WTC11 (cell line): ENCODE results near the gene MOB2. TPM values are rescaled to one million over a fixed set of nuclear protein-coding genes. Genes with fewer than 3 reads are reported as not detected.

Experiments used
- ATAC-seq: fragments of 200-7000 bp; cut with Tn5 transposase; 2 replicates; pipeline ENCODE4 v1.10.0; 2021; ENCODE audit warnings: mild to moderate bottlenecking, moderate library complexity
- CTCF ChIA-PET: fragments of 300-600 bp; sonication (Branson Sonifier 250); formaldehyde crosslinking; loops from one replicate; lab custom pipeline; 2021; ENCODE audit warnings: antibody characterized with exemption; lab: Charles Lee
- POLR2A ChIA-PET: fragments of 350-600 bp; sonication (Branson Sonifier 250); formaldehyde crosslinking; loops from one replicate; lab custom pipeline; 2021; ENCODE audit warnings: antibody characterized with exemption; lab: Charles Lee
- DNase-seq: peaks from one replicate; pipeline ENCODE4 v3.0.0; 2021; ENCODE audit warnings: low spot score
- H3K27ac Mint-ChIP-seq: 2 replicates; pipeline ENCODE4 v1.8.0; 2021; ENCODE audit warnings: mixed read lengths
- H3K27me3 Mint-ChIP-seq: 2 replicates; pipeline ENCODE4 v1.8.0; 2021; ENCODE audit warnings: low read depth, mild to moderate bottlenecking, moderate library complexity, mixed read lengths
- H3K36me3 Mint-ChIP-seq: 2 replicates; pipeline ENCODE4 v1.8.0; 2021; ENCODE audit warnings: mixed read lengths
- H3K4me1 Mint-ChIP-seq: 2 replicates; pipeline ENCODE4 v1.8.0; 2022; ENCODE audit warnings: mixed read lengths
- H3K4me3 Mint-ChIP-seq: 2 replicates; pipeline ENCODE4 v1.8.0; 2021; ENCODE audit warnings: mild to moderate bottlenecking, moderate library complexity, mixed read lengths
- H3K9me3 Mint-ChIP-seq: 2 replicates; pipeline ENCODE4 v1.8.0; 2021; ENCODE audit warnings: mixed read lengths
- AR ChIP-seq: fragments of 250-450 bp; sonication (Bioruptor Pico); IDR thresholded peaks from 2 replicates; pipeline ENCODE4 v1.9.0; 2021; ENCODE audit warnings: mild to moderate bottlenecking
- ARID4B ChIP-seq: sonication (generic); formaldehyde crosslinking; IDR thresholded peaks from 2 replicates; pipeline ENCODE4 v1.8.0; 2023; ENCODE audit warnings: missing genetic modification reagents, mild to moderate bottlenecking, borderline replicate concordance
- ATF1 ChIP-seq: sonication (generic); formaldehyde crosslinking; IDR thresholded peaks from 2 replicates; pipeline ENCODE4 v1.8.1; 2023; ENCODE audit warnings: mild to moderate bottlenecking, moderate library complexity, missing genetic modification reagents
- E2F1 ChIP-seq: sonication (generic); formaldehyde crosslinking; IDR thresholded peaks from 2 replicates; pipeline ENCODE4 v1.8.0; 2022; ENCODE audit warnings: mild to moderate bottlenecking, missing genetic modification reagents
- ELF4 ChIP-seq: sonication (generic); formaldehyde crosslinking; IDR thresholded peaks from 2 replicates; pipeline ENCODE4 v1.8.1; 2022; ENCODE audit warnings: low read depth, mild to moderate bottlenecking, moderate library complexity, missing genetic modification reagents
- GRHL2 ChIP-seq: fragments of 250-450 bp; sonication (Bioruptor Pico); IDR thresholded peaks from 2 replicates; pipeline ENCODE4 v1.8.0; 2022; ENCODE audit warnings: mild to moderate bottlenecking, moderate library complexity; ENCODE audit not compliant: insufficient replicate concordance, severe bottlenecking
- JAZF1 ChIP-seq: fragments of 250-450 bp; sonication (Bioruptor Pico); IDR thresholded peaks from 2 replicates; pipeline ENCODE4 v1.9.0; 2021; ENCODE audit warnings: moderate library complexity, mild to moderate bottlenecking, inconsistent platforms
- NR3C1 ChIP-seq: sonication (generic); formaldehyde crosslinking; conservative IDR thresholded peaks from 2 replicates; pipeline ENCODE4 v1.8.1; 2023; ENCODE audit warnings: low read depth, mild to moderate bottlenecking, missing genetic modification reagents
- PREB ChIP-seq: sonication (generic); formaldehyde crosslinking; IDR thresholded peaks from 2 replicates; pipeline ENCODE4 v1.8.1; 2022; ENCODE audit warnings: mild to moderate bottlenecking, missing genetic modification reagents, moderate library complexity, borderline replicate concordance
- SMAD3 ChIP-seq: sonication (generic); formaldehyde crosslinking; IDR thresholded peaks from 2 replicates; pipeline ENCODE4 v1.8.0; 2022; ENCODE audit warnings: missing genetic modification reagents, mild to moderate bottlenecking, borderline replicate concordance
- TEAD4 ChIP-seq: sonication (generic); formaldehyde crosslinking; IDR thresholded peaks from 2 replicates; pipeline ENCODE4 v1.8.0; 2022; ENCODE audit warnings: mild to moderate bottlenecking, missing genetic modification reagents
- TP53 ChIP-seq: sonication (generic); formaldehyde crosslinking; IDR thresholded peaks from 2 replicates; pipeline ENCODE4 v1.8.1; 2023; ENCODE audit warnings: mild to moderate bottlenecking, missing genetic modification reagents
- ZBTB21 ChIP-seq: sonication (generic); formaldehyde crosslinking; IDR thresholded peaks from 2 replicates; pipeline ENCODE4 v1.8.1; 2023; ENCODE audit warnings: mild to moderate bottlenecking, missing genetic modification reagents, borderline replicate concordance
- ZNF138 ChIP-seq: sonication (generic); formaldehyde crosslinking; conservative IDR thresholded peaks from 2 replicates; pipeline ENCODE4 v1.8.1; 2022; ENCODE audit warnings: mild to moderate bottlenecking, moderate library complexity, missing genetic modification reagents
- ZNF281 ChIP-seq: sonication (generic); formaldehyde crosslinking; IDR thresholded peaks from 2 replicates; pipeline ENCODE4 v1.8.0; 2023; ENCODE audit warnings: mild to moderate bottlenecking, missing genetic modification reagents
- ZNF416 ChIP-seq: fragments of 250-450 bp; sonication (Bioruptor Pico); IDR thresholded peaks from 2 replicates; pipeline ENCODE4 v1.9.0; 2021; ENCODE audit warnings: mild to moderate bottlenecking, inconsistent platforms
- total RNA-seq: library from RNA; stranded (reverse); gene quantifications from 3 replicates; pipeline ENCODE4 v1.2.3, GENCODE V29; 2021
- TF ChIP-seq, protein P1 (sequence below): fragments of 250-450 bp; sonication (Bioruptor Pico); IDR thresholded peaks from 2 replicates; pipeline ENCODE4 v1.9.0; 2021; ENCODE audit warnings: mild to moderate bottlenecking, borderline replicate concordance
- TF ChIP-seq, protein P2 (sequence below): fragments of 250-450 bp; sonication (Bioruptor Pico); IDR thresholded peaks from 2 replicates; pipeline ENCODE4 v1.9.0; 2021; ENCODE audit warnings: mild to moderate bottlenecking

Gene MOB2
- total RNA-seq, 1 experiment from 2014 or later, result 21.7 TPM

DNA sequence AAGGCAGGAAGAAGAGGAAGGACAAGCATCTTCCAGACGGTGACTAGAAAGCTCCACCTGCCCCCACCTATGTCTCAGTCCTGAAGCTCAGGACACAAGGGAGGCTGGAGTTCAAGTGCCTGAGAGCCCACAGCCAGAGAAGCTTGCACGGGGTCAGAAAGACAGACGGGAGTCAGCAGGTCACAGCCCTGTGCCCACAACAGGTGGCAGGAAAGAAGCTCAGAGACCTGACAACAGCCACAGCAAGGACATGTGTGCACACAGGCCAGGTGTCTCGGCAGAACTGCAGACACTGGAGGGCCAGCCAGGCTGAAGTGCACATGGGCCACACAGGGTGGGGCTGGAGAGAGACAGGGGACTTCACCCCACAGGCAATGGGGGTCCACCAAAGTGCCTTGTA lies 37.2 kb upstream of the MOB2 start:
- no peak for DNase-seq
- Mint-ChIP-seq H3K9me3 (no peaks in the 10 kb centered on the region), H3K27ac (no peak overlapping the region), H3K36me3 (no peaks in the 10 kb centered on the region), H3K4me1 (no peaks in the 10 kb centered on the region), H3K4me3 (no peak overlapping the region), H3K27me3 (no peaks in the 10 kb centered on the region)
- TF ChIP-seq ZNF138 (CRISPR knock-in tag) (no peak), AR (CRISPR knock-in tag) (no peak), ZNF416 (no peak), TP53 (CRISPR knock-in tag) (no peak), PREB (CRISPR knock-in tag) (no peak), ELF4 (CRISPR knock-in tag) (no peak), ATF1 (CRISPR knock-in tag) (no peak), ZNF281 (no peak), TEAD4 (CRISPR knock-in tag) (no peak), GRHL2 (CRISPR knock-in tag) (no peak), E2F1 (CRISPR knock-in tag) (no peak)
- TF ChIP-seq, protein P1, sequence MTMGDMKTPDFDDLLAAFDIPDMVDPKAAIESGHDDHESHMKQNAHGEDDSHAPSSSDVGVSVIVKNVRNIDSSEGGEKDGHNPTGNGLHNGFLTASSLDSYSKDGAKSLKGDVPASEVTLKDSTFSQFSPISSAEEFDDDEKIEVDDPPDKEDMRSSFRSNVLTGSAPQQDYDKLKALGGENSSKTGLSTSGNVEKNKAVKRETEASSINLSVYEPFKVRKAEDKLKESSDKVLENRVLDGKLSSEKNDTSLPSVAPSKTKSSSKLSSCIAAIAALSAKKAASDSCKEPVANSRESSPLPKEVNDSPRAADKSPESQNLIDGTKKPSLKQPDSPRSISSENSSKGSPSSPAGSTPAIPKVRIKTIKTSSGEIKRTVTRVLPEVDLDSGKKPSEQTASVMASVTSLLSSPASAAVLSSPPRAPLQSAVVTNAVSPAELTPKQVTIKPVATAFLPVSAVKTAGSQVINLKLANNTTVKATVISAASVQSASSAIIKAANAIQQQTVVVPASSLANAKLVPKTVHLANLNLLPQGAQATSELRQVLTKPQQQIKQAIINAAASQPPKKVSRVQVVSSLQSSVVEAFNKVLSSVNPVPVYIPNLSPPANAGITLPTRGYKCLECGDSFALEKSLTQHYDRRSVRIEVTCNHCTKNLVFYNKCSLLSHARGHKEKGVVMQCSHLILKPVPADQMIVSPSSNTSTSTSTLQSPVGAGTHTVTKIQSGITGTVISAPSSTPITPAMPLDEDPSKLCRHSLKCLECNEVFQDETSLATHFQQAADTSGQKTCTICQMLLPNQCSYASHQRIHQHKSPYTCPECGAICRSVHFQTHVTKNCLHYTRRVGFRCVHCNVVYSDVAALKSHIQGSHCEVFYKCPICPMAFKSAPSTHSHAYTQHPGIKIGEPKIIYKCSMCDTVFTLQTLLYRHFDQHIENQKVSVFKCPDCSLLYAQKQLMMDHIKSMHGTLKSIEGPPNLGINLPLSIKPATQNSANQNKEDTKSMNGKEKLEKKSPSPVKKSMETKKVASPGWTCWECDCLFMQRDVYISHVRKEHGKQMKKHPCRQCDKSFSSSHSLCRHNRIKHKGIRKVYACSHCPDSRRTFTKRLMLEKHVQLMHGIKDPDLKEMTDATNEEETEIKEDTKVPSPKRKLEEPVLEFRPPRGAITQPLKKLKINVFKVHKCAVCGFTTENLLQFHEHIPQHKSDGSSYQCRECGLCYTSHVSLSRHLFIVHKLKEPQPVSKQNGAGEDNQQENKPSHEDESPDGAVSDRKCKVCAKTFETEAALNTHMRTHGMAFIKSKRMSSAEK (CRISPR knock-in tag), result no peak
- no peak for ATAC-seq
- POLR2A ChIA-PET, result no interaction called here
- CTCF ChIA-PET, result interaction anchor here (0.6 to 3.9 kb wide), 4 partner anchors 9 to 54 kb away, joined by 3 to 19 read pairs (median 7); no protein-coding TSS in a partner anchor

GRCh38 chr11:1523077-1523476 lies 36.5 kb upstream of the MOB2 start:
- no peaks in the 10 kb centered on the region for H3K4me1 Mint-ChIP-seq
- ChIA-PET CTCF (interaction anchor here (1.1 to 3.9 kb wide), 3 partner anchors 8 to 42 kb away, joined by 3 to 19 read pairs (median 10); no protein-coding TSS in a partner anchor), POLR2A (no interaction called here)
- no peak for ATAC-seq
- H3K27me3 Mint-ChIP-seq, result no peaks in the 10 kb centered on the region
- no peaks in the 10 kb centered on the region for H3K36me3 Mint-ChIP-seq
- H3K9me3 Mint-ChIP-seq, result no peaks in the 10 kb centered on the region
- no peak for DNase-seq
- H3K27ac Mint-ChIP-seq, result no peak overlapping the region; the same call in 1 of the 2 replicates
- no peak overlapping the region for H3K4me3 Mint-ChIP-seq
- TF ChIP-seq JAZF1 (CRISPR knock-in tag) (no peak), SMAD3 (CRISPR knock-in tag) (no peak), ZBTB21 (CRISPR knock-in tag) (no peak), NR3C1 (CRISPR knock-in tag) (no peak), ARID4B (no peak)
- TF ChIP-seq, protein P2, sequence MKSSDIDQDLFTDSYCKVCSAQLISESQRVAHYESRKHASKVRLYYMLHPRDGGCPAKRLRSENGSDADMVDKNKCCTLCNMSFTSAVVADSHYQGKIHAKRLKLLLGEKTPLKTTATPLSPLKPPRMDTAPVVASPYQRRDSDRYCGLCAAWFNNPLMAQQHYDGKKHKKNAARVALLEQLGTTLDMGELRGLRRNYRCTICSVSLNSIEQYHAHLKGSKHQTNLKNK (CRISPR knock-in tag), result no peak
